Fibroblast of mammary gland (primary cell): ENCODE data around the gene ASCC1.
"Not testable (repeated sequence)": the region's sequence is repeated elsewhere in the genome, so short reads cannot be mapped to it uniquely, and the experiment has no call there.

Experiments
- DNase-seq: peaks from one replicate; pipeline ENCODE4 v3.0.0-alpha.2; 2010; ENCODE audit warnings: low read depth
- H3K4me3 ChIP-seq: 2 replicates; pipeline ENCODE4 v1.5.1; 2011; ENCODE audit warnings: low read depth, mild to moderate bottlenecking, low read length, moderate library complexity; ENCODE audit not compliant: control insufficient read depth
- CTCF ChIP-seq: conservative IDR thresholded peaks from 2 replicates; pipeline ENCODE4 v1.5.1; 2011; ENCODE audit warnings: low read depth, low read length, inconsistent platforms; ENCODE audit not compliant: control insufficient read depth, insufficient read depth

The ASCC1 gene

DNA sequence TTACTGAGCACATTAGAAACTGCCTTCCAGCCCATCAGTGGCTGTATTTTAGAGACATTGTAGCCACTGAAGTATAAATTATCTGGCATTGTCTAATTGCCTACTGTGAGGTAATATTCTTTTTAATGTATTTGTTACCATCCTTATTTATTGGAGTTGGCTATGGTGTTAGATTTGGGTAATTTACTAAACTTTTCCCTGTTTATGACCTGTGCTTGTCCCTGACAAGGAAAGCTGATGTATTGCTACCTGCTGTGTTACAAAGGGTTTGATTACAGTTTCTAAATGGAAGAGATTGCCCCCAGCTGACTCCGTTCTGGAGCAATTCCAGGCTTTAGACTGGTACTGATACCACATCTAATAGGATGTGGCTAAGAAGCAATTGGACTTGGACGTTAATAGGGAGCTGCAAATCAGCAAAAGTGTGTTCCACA lies 12.3 kb upstream of the ASCC1 start:
- DNase-seq, result no peak
- H3K4me3 ChIP-seq, result no peak overlapping the region
- no peak for TF ChIP-seq CTCF

DNA sequence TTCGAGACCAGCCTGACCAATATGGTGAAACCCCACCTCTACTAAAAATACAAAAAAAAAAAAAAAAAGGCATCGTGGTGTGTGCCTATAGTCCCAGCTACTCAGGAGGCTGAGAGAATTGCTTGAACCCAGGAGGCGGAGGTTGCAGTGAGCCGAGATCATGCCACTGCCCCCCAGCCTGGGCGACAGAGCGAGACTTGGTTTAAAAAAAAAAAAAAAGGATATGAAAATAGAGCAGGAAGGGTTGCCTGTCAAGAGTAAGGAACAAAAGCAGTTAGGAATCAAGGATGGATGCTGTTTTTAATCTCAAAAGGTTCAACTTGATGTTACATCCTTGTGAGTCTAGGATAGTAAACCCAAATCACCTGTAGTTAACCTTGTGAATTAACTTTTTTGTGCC lies 11.8 kb upstream of the ASCC1 start:
- TF ChIP-seq CTCF, result no peak
- no peak for DNase-seq
- H3K4me3 ChIP-seq, result no peak overlapping the region

- TF ChIP-seq CTCF, result no peak
- no peak for DNase-seq
- no peak overlapping the region for H3K4me3 ChIP-seq
These were observed 10.4 kb upstream of the ASCC1 start for GRCh38 chr10:72226418-72227027.

GRCh38 chr10:72224191-72224590 lies 8.1 kb upstream of the ASCC1 start:
- not testable (repeated sequence) for H3K4me3 ChIP-seq, DNase-seq

GRCh38 chr10:72223743-72224101 lies 7.6 kb upstream of the ASCC1 start:
- DNase-seq, result peak; percentile 40
- TF ChIP-seq CTCF, result no peak
- no peak overlapping the region for H3K4me3 ChIP-seq

- DNase-seq, result no peak
- no peak overlapping the region for H3K4me3 ChIP-seq
- no peak for TF ChIP-seq CTCF
These were observed 5.2 kb upstream of the ASCC1 start for GRCh38 chr10:72221278-72221677.

- DNase-seq, result no peak
- no peak for TF ChIP-seq CTCF
- no peak overlapping the region for H3K4me3 ChIP-seq
These were observed 4.6 kb upstream of the ASCC1 start for GRCh38 chr10:72220637-72221036.
